Keratinocyte (primary cell): ENCODE measurements around the gene SPOP. TPM values are rescaled to one million over a fixed set of nuclear protein-coding genes. Genes with fewer than 3 reads are reported as not detected.

Experiments
- DNase-seq: peaks from one replicate; pipeline ENCODE4 v3.0.0-alpha.2; 2011; ENCODE audit warnings: low read depth, missing footprints, low spot score
- FAIRE-seq: peaks from 2 replicates; lab custom pipeline; 2011; peaks lifted over from hg19 to GRCh38; lab: Jason Lieb, UNC
- H2AFZ ChIP-seq: 2 replicates; pipeline ENCODE4 v1.6.0; 2012; ENCODE audit warnings: low read length, control low read depth, inconsistent platforms; ENCODE audit not compliant: control insufficient read depth
- H3K27ac ChIP-seq: 2 replicates; pipeline ENCODE4 v1.5.1; 2011; ENCODE audit warnings: low read length; ENCODE audit not compliant: control insufficient read depth, insufficient read depth
- H3K27me3 ChIP-seq: 3 replicates; pipeline ENCODE4 v1.6.0; 2011; ENCODE audit warnings: low read length; ENCODE audit not compliant: control insufficient read depth, insufficient read depth; ENCODE audit errors: extremely low read depth
- H3K36me3 ChIP-seq, 2 experiments: 2 replicates in 1 of 2; 3 replicates in 1 of 2; pipeline ENCODE4 v1.5.1; 2011; ENCODE audit warnings: low read length in 2 of 2, mild to moderate bottlenecking in 1 of 2; ENCODE audit not compliant: control insufficient read depth in 2 of 2, insufficient read depth in 2 of 2; ENCODE audit errors: extremely low read depth in 1 of 2
- H3K4me1 ChIP-seq: 3 replicates; pipeline ENCODE4 v1.5.1; 2011; ENCODE audit warnings: low read length; ENCODE audit not compliant: control insufficient read depth, insufficient read depth; ENCODE audit errors: extremely low read depth
- H3K4me2 ChIP-seq: 3 replicates; pipeline ENCODE4 v1.6.0; 2011; ENCODE audit warnings: low read depth, low read length; ENCODE audit not compliant: control insufficient read depth, insufficient read depth; ENCODE audit errors: extremely low read depth
- H3K4me3 ChIP-seq, 3 experiments: fragments of 200-600 bp in 1 of 3; sonication (generic) in 1 of 3; 2 replicates in 2 of 3; 3 replicates in 1 of 3; pipeline ENCODE4 v1.5.1; 2011 to 2016; ENCODE audit warnings: low read length in 3 of 3, mild to moderate bottlenecking in 3 of 3, control low read depth in 2 of 3, inconsistent platforms in 1 of 3, low read depth in 1 of 3, mixed read lengths in 1 of 3, mixed run types in 1 of 3, moderate library complexity in 1 of 3; ENCODE audit not compliant: control insufficient read depth in 2 of 3, insufficient read depth in 2 of 3; ENCODE audit errors: extremely low read depth in 1 of 3
- H3K79me2 ChIP-seq: 2 replicates; pipeline ENCODE4 v1.6.0; 2012; ENCODE audit warnings: low read length; ENCODE audit not compliant: control insufficient read depth, insufficient read depth
- H3K9ac ChIP-seq: 3 replicates; pipeline ENCODE4 v1.6.0; 2011; ENCODE audit warnings: low read length; ENCODE audit not compliant: control insufficient read depth, insufficient read depth; ENCODE audit errors: extremely low read depth
- H3K9me1 ChIP-seq: 3 replicates; pipeline ENCODE4 v1.6.0; 2011; ENCODE audit warnings: low read length; ENCODE audit not compliant: control insufficient read depth, insufficient read depth; ENCODE audit errors: extremely low read depth
- H3K9me3 ChIP-seq: 2 replicates; pipeline ENCODE4 v1.5.1; 2012; ENCODE audit warnings: low read depth, low read length; ENCODE audit not compliant: control insufficient read depth
- H4K20me1 ChIP-seq: 3 replicates; pipeline ENCODE4 v1.6.0; 2011; ENCODE audit warnings: low read length; ENCODE audit not compliant: control insufficient read depth, insufficient read depth; ENCODE audit errors: extremely low read depth
- CTCF ChIP-seq, 3 experiments: IDR thresholded peaks in 1 of 3; conservative IDR thresholded peaks in 1 of 3; optimal IDR thresholded peaks in 1 of 3; 2 replicates in 2 of 3; 3 replicates in 1 of 3; pipeline versions ENCODE3 to v1.5.1; 2011; ENCODE audit warnings: low read length in 3 of 3, mild to moderate bottlenecking in 3 of 3, moderate library complexity in 2 of 3, control low read depth in 1 of 3, inconsistent platforms in 1 of 3; ENCODE audit not compliant: insufficient read depth in 2 of 3; ENCODE audit errors: extremely low read depth in 1 of 3
- EZH2 ChIP-seq: IDR thresholded peaks from one replicate; pipeline ENCODE4 v1.6.1; 2012; ENCODE audit warnings: inconsistent platforms, mild to moderate bottlenecking, low read length, moderate library complexity
- dilution Hi-C: fragments of 300-500 bp; cut with MboI; formaldehyde crosslinking; loops from one replicate; pipeline ENCODE4 v1.7.0; 2020; ENCODE audit warnings: low sequenced_read_pairs; ENCODE audit not compliant: extremely low pct_ligation_motif_present
- polyA plus RNA-seq, 5 experiments: library from polyadenylated mRNA; depleted of rRNA in 3 of 5; stranded (reverse) in 3 of 5; stranded (forward) in 1 of 5; unstranded in 1 of 5; fragments of >200 nt; gene quantifications; 1 replicate in 1 of 5; 2 replicates in 3 of 5; 3 replicates in 1 of 5; pipeline versions ENCODE4 v1.2.1 to v1.2.3, GENCODE V29; 2011 to 2012; ENCODE audit warnings: missing spikeins in 2 of 5, low read depth in 1 of 5, low replicate concordance in 1 of 5

Gene SPOP
- polyA plus RNA-seq, 1 donor (not counting 4 experiments of a cell fraction or from before 2014, with no cell fraction given): 27.5 TPM

GRCh38 chr17:49664706-49665211, 13.1 kb downstream of the SPOP start:
- no peak overlapping the region for H3K9ac ChIP-seq
- H3K9me3 ChIP-seq: no peaks in the 10 kb centered on the region
- H3K36me3 ChIP-seq: no peaks in the 10 kb centered on the region
- H3K9me1 ChIP-seq: no peaks in the 10 kb centered on the region
- no peak overlapping the region for H3K4me3 ChIP-seq
- no peaks in the 10 kb centered on the region for H3K27me3 ChIP-seq
- no peak overlapping the region for H3K27ac ChIP-seq
- TF ChIP-seq CTCF (optimal IDR thresholded peaks at IDR 0.05 in 1 of 3, IDR thresholded peaks at IDR 0.05 in 1 of 3, conservative IDR thresholded peaks at IDR 0.05 in 1 of 3; ENCODE audit: extremely low read depth in 1 of 3, insufficient read depth in 2 of 3, low read length in 3 of 3) (no peak), EZH2 (no peak)
- DNase-seq (no peak), FAIRE-seq (no peak)
- H3K79me2 ChIP-seq: peaks cover 22% of the 10 kb centered on the region
- H4K20me1 ChIP-seq: no peaks in the 10 kb centered on the region
- H2AFZ ChIP-seq: no peak overlapping the region
- dilution Hi-C loops: no loop called here
- H3K4me1 ChIP-seq: no peaks in the 10 kb centered on the region
- no peak overlapping the region for H3K4me2 ChIP-seq

- Histone ChIP-seq H3K4me1 (no peaks in the 10 kb centered on the region), H3K9me3 (no peaks in the 10 kb centered on the region), H3K27me3 (no peaks in the 10 kb centered on the region), H3K4me2 (no peak overlapping the region), H3K4me3 (no peak overlapping the region), H3K79me2 (peaks cover 18% of the 10 kb centered on the region), H3K9ac (no peak overlapping the region), H3K27ac (no peak overlapping the region), H4K20me1 (no peaks in the 10 kb centered on the region), H3K36me3 (no peaks in the 10 kb centered on the region), H2AFZ (no peak overlapping the region), H3K9me1 (no peaks in the 10 kb centered on the region)
- no peak for TF ChIP-seq CTCF (optimal IDR thresholded peaks at IDR 0.05 in 1 of 3, IDR thresholded peaks at IDR 0.05 in 1 of 3, conservative IDR thresholded peaks at IDR 0.05 in 1 of 3; ENCODE audit: extremely low read depth in 1 of 3, insufficient read depth in 2 of 3, low read length in 3 of 3)
- no peak for TF ChIP-seq EZH2
- DNase-seq (no peak), FAIRE-seq (no peak)
- dilution Hi-C loops: no loop called here
These were observed 18.1 kb downstream of the SPOP start for GRCh38 chr17:49659661-49660382.
